Cardiac muscle cell (in vitro differentiated cells and primary cell): Measurements from ENCODE around the gene IL15RA. TPM values are rescaled to one million over a fixed set of nuclear protein-coding genes. Genes with fewer than 3 reads are reported as not detected.

ENCODE experiments used
- DNase-seq, 2 donors: peaks; one replicate each; pipeline versions ENCODE4 v3.0.0 to v3.0.0-alpha.2; 2010 to 2017; ENCODE audit warnings: low read depth in 1 of 2, low spot score in 1 of 2
- H3K27ac ChIP-seq: fragments of 200-600 bp; sonication (generic); 2 replicates; pipeline ENCODE4 v1.5.1; 2016
- H3K27me3 ChIP-seq: fragments of 200-600 bp; sonication (generic); 2 replicates; pipeline ENCODE4 v1.6.0; 2016; ENCODE audit warnings: control low read depth
- H3K36me3 ChIP-seq: fragments of 200-600 bp; sonication (generic); 2 replicates; pipeline ENCODE4 v1.5.1; 2016; ENCODE audit warnings: control low read depth
- H3K4me1 ChIP-seq: fragments of 200-600 bp; sonication (generic); 2 replicates; pipeline ENCODE4 v1.8.1; 2017; ENCODE audit warnings: low read depth, mild to moderate bottlenecking, mixed run types
- H3K4me3 ChIP-seq: fragments of 200-600 bp; sonication (generic); 2 replicates; pipeline ENCODE4 v1.5.1; 2016; ENCODE audit warnings: mild to moderate bottlenecking
- H3K9me3 ChIP-seq: fragments of 200-600 bp; sonication (generic); 2 replicates; pipeline ENCODE4 v1.5.1; 2017; ENCODE audit warnings: low read depth, mild to moderate bottlenecking, control low read depth
- CTCF ChIP-seq: IDR thresholded peaks from 2 replicates; pipeline ENCODE4 v1.5.1; 2012; ENCODE audit warnings: low read depth, mild to moderate bottlenecking, low read length
- polyA plus RNA-seq: library from polyadenylated mRNA; unstranded; fragments of >200 nt; fragmentation: Nextera tagmentation; extraction: Ambion mirVana; gene quantifications from 2 replicates; pipeline ENCODE4 v1.2.1, GENCODE V29; 2016
- total RNA-seq: library from RNA; depleted of rRNA; stranded (reverse); fragments of >200 nt; gene quantifications from 2 replicates; pipeline ENCODE4 v1.2.3, GENCODE V29; 2016

Gene IL15RA
- total and polyA plus RNA-seq, 2 experiments from 2014 or later: 0.27 to 1.4 TPM

- H3K4me1 ChIP-seq: no peaks in the 10 kb centered on the region
- H3K9me3 ChIP-seq: no peaks in the 10 kb centered on the region
- H3K27me3 ChIP-seq: no peaks in the 10 kb centered on the region
- no peak overlapping the region for H3K4me3 ChIP-seq
- peaks cover 93% of the 10 kb centered on the region for H3K36me3 ChIP-seq
- H3K27ac ChIP-seq: no peak overlapping the region
- no peak for TF ChIP-seq CTCF
- DNase-seq: no peak
Measured at GRCh38 chr10:5918763-5919162, 58.6 kb downstream of the IL15RA start.

- no peak overlapping the region for H3K27ac ChIP-seq
- H3K9me3 ChIP-seq: no peaks in the 10 kb centered on the region
- peaks cover 91% of the 10 kb centered on the region for H3K36me3 ChIP-seq
- H3K4me1 ChIP-seq: peaks cover 5% of the 10 kb centered on the region
- H3K27me3 ChIP-seq: no peaks in the 10 kb centered on the region
- no peak for TF ChIP-seq CTCF
- H3K4me3 ChIP-seq: no peak overlapping the region
- DNase-seq: no peak
Measured at GRCh38 chr10:5917305-5917704, 60.0 kb downstream of the IL15RA start.

- no peak for DNase-seq
- H3K36me3 ChIP-seq: peaks cover 88% of the 10 kb centered on the region
Measured at GRCh38 chr10:5915451-5915850, 61.9 kb downstream of the IL15RA start.

GRCh38 chr10:5913736-5914135 is 63.6 kb downstream of the IL15RA start:
- peak overlapping the region; percentile 48 for H3K27ac ChIP-seq
- H3K36me3 ChIP-seq: peaks cover 88% of the 10 kb centered on the region
- H3K4me3 ChIP-seq: no peak overlapping the region
- TF ChIP-seq CTCF: no peak
- H3K27me3 ChIP-seq: no peaks in the 10 kb centered on the region
- H3K9me3 ChIP-seq: no peaks in the 10 kb centered on the region
- DNase-seq: no peak
- peaks cover 5% of the 10 kb centered on the region for H3K4me1 ChIP-seq

More at GRCh38 chr10:5915451-5915850, 61.9 kb downstream of the IL15RA start:
- H3K27ac ChIP-seq: no peak overlapping the region
- no peaks in the 10 kb centered on the region for H3K9me3 ChIP-seq
- H3K27me3 ChIP-seq: no peaks in the 10 kb centered on the region
- TF ChIP-seq CTCF: no peak
- peaks cover 5% of the 10 kb centered on the region for H3K4me1 ChIP-seq
- no peak overlapping the region for H3K4me3 ChIP-seq

GRCh38 chr10:5911670-5912069 is 65.7 kb downstream of the IL15RA start:
- DNase-seq: no peak
- Histone ChIP-seq H3K36me3 (peaks cover 69% of the 10 kb centered on the region), H3K4me1 (peaks cover 15% of the 10 kb centered on the region), H3K27me3 (no peaks in the 10 kb centered on the region), H3K27ac (peak overlapping the region; percentile 34), H3K4me3 (no peak overlapping the region), H3K9me3 (no peaks in the 10 kb centered on the region)
- no peak for TF ChIP-seq CTCF
